Raji (cell line): ENCODE results near the gene ARPC5L.

Source experiments
- POLR2A ChIP-seq: IDR thresholded peaks from 2 replicates; pipeline ENCODE4 v1.6.1; 2011; ENCODE audit warnings: low read depth, low read length, control low read depth; ENCODE audit not compliant: insufficient read depth

Gene ARPC5L

DNA sequence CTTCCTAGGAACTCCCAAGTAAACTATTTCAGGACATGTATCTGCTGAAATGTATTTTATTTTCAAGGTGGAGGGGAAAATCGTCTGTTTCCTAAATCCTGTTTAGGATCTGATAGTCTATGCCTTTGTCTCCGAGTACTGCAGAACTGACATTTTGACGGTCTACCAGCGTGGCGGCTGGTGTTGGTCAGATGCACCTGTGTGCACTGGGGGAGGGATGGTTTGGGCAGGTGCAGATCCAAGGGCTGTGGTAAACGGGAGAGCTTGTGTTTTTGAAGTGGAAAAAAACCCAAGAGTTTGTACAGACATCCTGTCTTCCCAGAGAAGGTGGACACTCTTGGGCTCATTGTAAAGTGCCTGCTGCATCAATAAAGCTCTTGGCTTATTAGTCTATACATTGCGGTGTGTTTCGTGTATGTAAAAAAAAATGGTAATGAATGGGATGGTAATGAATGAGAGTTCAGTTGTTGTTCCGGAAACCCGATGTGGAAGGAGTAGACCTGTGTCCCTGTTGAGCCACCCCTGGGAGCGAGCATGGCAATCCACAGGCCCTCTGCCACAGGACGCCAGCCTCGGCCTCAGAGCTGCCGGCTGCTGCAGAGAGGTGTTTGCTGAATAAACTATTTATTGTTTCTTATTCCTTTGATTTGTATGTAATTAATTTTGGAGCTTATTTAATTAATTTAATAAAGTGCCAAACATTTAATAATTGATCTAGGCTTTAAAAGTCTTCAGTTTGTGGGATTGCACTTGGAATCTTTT lies 15.3 kb downstream of the ARPC5L start:
- no peak for TF ChIP-seq POLR2A

DNA sequence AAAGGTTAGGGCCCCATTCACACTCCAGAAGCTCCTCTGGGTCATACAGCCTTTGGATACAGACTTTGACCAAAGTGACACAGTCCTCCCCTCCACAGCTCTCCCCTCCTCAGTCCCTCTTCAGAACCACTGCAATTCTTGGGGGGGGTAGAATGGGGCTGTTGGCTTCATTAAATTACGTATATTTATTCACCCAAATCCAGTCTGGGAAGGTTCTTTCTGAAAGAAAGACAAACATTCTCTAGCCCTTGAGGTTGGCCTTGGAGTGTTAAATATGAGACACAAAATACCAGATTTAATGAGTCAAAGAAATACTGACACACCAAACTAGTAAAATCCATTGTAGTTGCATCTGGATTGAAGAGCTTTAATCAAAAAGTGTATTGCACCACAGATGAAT lies 16.1 kb downstream of the ARPC5L start:
- no peak for TF ChIP-seq POLR2A

DNA sequence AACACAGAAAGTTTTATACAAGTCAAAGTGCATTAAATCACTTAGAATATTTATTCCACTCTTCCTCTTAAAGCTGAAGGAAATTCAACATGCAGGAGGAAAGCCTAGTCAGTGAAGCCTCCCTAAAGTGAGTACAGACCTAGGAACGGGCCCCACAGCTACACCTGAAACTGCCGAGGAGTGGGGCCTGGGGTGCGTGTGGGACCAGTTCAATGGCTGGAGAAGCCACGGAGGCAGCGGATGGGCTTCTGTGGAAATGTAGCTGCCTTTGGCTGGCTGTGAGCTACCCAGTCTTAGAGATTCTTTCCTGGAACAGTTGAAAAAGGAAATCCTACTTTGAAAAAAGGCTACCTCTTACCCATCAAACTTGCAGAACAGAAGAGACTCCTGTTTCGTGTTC lies 16.6 kb downstream of the ARPC5L start:
- TF ChIP-seq POLR2A, result no peak

DNA sequence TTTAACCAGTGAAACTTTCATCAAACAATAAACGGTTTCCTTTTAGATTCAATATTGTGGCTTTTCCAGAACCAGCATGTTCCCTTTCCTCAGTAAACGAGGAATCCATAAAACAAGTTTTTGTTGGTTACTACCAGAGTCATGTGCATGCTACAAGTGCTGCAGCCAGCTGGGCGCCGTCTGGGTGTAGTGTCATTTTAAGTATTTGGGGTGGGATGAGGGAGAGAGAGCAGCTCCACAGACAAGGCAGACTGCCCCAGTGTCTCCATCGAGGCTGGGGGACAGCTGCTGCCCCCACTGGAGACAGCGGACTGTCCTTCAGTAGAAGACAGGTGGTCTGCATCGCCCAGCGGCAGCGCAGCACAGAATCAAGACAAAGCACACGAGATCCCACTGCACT lies 17.3 kb downstream of the ARPC5L start:
- no peak for TF ChIP-seq POLR2A

DNA sequence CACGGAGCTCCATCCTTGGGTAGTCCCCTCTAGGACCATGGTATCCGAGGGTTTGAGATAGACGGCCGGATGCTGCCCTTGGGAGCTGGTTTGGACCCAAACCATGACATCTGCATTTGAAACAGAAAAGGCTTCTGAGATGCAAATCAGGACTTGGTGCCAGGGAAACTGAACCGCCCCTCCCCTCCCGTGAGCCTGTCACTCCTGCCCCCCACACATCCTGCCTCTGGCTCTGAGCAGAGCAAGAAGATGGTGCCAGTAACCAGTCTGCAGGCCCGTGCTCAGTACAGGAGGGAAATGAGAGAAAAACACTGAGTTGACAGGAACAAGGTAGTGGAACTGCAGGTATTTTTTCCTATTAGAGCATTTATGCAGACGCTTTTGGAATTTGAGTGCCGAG lies 18.6 kb downstream of the ARPC5L start:
- no peak for TF ChIP-seq POLR2A

DNA sequence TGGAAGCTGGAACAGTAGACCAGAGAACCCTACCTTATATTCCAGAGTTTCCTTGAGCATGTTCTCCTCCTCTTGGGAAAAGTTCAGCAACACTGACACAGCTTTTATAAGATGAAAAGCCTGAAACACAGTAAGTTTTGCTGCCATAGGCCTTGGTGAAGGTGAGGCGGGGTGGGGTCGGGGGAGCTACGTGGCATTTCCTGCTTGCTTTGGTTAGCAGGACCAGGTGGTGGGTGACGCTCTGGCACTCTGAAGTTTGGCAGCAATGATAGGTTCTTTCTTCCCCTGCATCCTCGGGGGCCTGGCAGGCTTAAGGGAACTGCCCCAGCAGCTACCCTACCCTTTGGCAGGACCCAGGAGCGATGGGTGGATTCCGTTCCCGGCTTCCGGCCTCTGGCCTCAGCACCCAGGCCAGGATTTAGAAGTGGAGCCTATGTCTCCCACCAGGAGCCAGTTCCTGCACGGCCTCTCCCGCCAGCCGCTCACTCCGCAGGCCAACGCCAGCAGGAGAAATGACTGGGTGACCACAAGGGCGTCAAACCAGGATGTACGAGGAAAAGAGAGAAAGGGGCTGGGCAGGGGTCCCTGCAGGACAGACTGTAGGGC lies 19.3 kb downstream of the ARPC5L start:
- no peak for TF ChIP-seq POLR2A

DNA sequence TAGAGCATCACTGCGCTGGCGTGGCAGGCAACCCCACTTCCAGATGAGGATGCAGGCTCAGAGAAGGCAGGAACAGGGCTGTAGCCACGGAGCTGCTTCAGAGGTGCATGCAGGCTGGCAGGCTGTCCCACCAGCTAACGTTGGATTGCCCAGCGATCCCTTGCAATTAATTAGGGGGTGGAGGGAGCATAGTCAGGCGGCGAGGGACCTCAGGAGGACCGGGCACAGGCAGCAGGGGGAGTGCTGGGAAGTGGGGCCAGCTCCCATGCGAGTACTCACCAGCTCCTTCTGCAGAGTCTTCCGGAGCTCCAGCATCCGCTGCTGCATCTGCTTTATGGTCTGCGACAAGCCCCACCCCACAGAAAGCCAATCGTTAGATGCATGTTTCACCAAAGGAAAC lies 20.3 kb downstream of the ARPC5L start:
- TF ChIP-seq POLR2A, result no peak

DNA sequence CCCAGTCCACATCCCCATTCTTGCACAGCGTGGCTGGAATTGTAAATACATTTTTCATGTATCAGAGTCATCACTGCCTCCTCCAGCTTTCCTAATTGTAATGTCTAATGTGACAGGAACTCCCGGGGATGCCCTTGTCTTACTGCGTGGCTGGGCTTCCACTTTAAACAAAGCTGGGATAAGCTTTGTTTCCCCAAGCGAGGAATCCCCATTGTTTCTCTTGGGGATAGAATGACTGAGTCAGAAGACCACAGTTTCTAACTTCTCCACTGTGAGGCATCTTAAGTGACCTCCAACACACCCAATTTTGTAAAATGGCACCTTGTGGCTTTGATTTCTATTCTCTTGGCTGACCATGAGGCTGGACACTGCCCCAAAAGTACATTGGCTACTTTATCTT lies 22.4 kb downstream of the ARPC5L start:
- no peak for TF ChIP-seq POLR2A

DNA sequence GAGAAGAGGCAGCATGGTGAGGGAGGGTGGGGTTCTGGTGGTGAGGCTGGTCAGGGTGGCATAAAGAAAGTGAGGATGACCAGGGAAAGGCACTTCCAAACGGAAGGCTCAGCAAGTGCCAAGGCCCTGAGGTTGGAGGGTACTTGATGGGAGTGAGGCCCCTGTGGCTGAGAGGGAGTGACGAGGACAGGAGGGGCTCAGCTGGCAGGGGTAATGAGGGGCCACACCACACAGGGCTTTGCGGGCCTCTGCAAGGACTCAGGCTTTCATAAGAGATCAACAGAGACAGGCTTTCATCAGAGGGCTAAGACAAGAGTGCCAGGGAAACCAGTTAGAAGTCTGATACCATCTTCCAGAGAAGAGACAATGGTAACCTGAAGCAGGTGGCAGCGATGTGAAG lies 23.6 kb downstream of the ARPC5L start:
- no peak for TF ChIP-seq POLR2A

DNA sequence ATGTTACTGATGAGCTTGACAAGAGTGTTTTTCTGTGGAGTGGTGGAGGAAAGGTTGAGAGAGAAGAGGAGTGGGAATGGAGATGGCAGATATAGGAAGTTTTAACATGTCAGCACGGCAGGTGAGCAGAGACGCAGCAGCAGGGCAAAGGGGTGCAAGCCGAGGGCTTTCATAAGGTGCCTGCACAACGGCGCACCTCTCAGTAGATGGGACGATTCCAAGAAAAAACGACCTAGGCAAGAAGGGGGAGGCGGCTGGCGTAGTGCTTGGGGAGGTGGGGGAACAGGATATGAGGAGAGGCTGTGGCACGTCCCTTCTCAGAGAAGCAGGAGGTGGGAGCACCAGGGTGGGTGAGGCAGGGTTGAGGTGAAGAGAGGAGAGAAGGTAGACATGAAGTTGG lies 24.5 kb downstream of the ARPC5L start:
- no peak for TF ChIP-seq POLR2A

DNA sequence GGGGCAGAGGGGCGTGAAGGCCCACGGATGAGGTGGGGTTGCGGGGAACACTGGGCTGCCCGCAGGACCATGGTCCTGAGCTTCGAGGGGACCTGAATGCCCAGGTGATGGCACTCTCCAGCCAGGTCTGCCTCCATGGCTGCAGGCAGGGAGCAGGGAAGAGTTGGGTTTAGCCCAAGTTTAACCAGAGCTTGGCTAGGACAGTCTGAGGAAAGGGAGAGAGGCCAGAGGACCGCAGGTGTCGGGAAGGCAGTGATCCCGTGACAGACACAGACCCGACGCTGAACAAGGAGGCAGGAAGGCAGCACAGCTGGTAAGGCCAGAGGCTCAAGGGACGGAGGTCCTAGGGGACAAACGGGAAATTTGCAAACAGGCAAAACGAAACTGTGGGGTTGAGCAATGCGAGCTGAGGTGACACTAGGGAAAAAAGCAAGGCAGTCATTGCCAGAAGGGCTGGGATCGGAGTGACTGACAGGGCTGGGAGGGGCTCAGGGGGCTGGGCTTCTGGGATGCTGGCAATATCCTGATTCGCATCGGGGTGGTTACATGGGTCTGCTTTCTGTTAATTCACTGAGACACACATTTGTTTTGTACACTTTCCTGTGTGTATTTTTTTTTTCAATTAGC lies 25.0 kb downstream of the ARPC5L start:
- TF ChIP-seq POLR2A, result no peak

DNA sequence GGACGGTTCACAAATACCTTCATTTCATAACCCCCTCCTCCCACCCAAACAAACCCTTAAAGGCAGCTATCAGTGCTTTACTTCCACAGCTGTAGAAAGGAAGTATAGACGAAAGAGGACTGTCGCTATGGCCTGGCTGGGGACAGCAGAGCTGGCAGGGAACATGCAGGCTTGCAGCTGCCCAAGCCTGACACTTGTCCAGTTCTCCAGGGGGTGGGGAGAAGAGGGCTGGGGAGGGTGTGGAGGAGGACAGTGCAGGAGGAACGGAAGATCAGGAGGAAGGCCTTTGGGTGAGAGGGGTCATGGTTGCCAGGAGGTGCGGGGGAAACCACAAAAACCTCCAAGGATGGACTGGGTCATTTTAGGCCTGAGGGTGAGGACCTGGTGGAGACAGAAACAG lies 25.9 kb downstream of the ARPC5L start:
- TF ChIP-seq POLR2A, result no peak

DNA sequence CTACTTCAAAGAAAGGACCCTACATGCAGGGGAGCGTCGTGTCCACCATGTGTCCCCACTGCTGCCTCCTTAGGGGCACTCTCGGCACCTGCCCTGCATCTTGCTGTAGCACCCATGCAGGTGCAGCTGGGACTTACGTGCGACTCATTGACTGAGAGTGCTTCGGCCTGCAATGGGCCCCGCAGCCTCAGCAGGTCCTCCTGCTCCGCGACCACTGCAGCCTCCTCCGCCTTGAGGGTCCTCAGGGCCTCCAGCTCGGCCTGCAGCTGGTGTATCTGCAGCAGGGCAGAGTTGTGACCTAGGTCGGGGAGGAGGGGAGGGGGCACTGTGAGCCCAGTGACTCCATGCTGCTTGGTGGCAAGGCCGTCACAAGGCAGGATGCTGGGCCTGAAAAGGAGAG lies 27.1 kb downstream of the ARPC5L start:
- no peak for TF ChIP-seq POLR2A

DNA sequence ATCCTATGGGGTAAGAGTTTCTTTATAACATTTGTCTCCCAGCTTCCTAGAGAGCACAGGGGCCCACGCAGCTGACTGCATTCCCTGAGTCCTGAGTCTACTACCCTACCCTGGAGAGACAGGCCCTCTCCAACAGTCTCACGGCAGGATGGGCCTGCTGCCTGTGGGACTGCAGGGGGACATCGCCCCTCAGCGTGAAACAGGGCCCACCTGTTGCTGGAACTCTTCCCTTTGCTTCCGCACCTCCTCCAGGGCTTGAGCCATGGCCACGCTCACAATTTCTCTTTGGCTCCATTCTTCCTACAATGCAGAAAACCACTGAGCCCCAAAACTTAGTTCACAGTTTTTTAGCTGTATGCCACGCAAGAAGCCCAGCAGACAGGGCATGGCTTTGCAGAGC lies 28.2 kb downstream of the ARPC5L start:
- TF ChIP-seq POLR2A, result no peak

DNA sequence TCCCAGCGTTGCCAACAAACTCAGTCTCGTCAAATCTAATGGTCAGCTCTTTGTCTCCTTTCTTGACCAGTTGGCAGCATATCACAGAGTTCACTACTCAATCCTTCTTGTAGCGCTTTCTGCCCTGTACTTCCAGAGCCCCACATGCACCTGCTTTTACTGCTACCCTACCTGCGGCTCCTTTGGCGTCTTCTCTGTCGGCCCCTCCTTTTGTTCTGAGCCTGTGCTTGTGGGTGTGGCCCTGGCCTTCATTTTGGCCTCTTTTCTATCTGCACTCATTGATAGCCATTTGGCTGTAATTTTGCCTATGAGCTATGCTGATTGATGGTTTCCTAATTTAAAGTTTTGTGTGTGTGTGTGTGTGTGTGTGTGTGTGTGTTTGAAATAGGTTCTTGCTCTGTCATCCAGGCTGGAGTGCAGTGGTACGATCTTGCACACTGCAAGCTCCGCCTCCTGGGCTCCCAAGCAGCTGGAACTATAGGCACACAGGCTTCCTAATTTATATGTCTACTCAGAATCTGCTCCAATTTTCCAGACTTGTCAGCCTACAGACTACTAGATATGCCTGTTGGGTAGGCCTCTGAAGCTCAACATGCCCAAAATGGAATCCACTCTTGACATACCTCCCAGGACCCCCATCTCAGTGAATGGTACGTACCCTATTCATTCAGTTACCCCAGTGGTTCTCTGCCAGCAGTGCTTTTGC lies 32.3 kb downstream of the ARPC5L start:
- TF ChIP-seq POLR2A, result no peak

DNA sequence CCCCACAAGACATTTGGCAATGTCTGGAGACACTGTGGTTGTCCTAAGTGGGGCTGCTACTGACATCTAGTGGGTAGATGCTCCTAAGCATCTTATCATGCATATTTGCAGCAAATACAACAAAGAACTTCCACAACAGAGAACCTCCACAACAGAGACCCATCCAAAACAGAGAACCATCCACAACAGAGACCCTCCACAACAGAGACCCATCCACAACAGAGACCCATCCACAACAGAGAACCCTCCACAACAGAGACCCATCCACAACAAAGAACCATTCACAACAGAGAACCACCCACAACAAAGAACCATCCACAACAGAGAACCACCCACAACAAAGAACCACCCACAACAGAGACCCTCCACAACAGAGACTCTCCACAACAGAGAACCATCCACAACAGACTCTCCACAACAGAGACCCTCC lies 32.8 kb downstream of the ARPC5L start:
- no peak for TF ChIP-seq POLR2A
